HG02943 (cell line): ENCODE results near the gene KLHL40.

Experiments used
- ATAC-seq: cut with Tn5 transposase; IDR thresholded peaks from one replicate; pipeline ENCODE4 v1.9.1; 2021; ENCODE audit warnings: mild to moderate bottlenecking, low read depth, moderate library complexity; ENCODE audit not compliant: unreplicated experiment

Gene KLHL40

GRCh38 chr3:42656680-42657610 is 28.4 kb upstream of the KLHL40 start:
- ATAC-seq: no peak

GRCh38 chr3:42657675-42658074 is 27.7 kb upstream of the KLHL40 start:
- ATAC-seq: no peak

GRCh38 chr3:42658091-42658770 is 27.1 kb upstream of the KLHL40 start:
- ATAC-seq: no peak

GRCh38 chr3:42658771-42659390 is 26.5 kb upstream of the KLHL40 start:
- ATAC-seq: no peak

- ATAC-seq: no peak
Measured at GRCh38 chr3:42659451-42660130, 25.7 kb upstream of the KLHL40 start.

- ATAC-seq: no peak
Measured at GRCh38 chr3:42660131-42660715, 25.1 kb upstream of the KLHL40 start.

GRCh38 chr3:42660898-42661297 is 24.4 kb upstream of the KLHL40 start:
- ATAC-seq: no peak

GRCh38 chr3:42661593-42662022 is 23.7 kb upstream of the KLHL40 start:
- no peak for ATAC-seq

GRCh38 chr3:42662037-42662812 is 23.1 kb upstream of the KLHL40 start:
- ATAC-seq: no peak

GRCh38 chr3:42662813-42663535 is 22.4 kb upstream of the KLHL40 start:
- ATAC-seq: no peak

- no peak for ATAC-seq
Measured at GRCh38 chr3:42663581-42664437, 21.5 kb upstream of the KLHL40 start.

GRCh38 chr3:42664438-42664803 is 20.9 kb upstream of the KLHL40 start:
- ATAC-seq: no peak

- ATAC-seq: no peak
Measured at GRCh38 chr3:42665050-42665878, 20.1 kb upstream of the KLHL40 start.

- no peak for ATAC-seq
Measured at GRCh38 chr3:42666022-42666421, 19.3 kb upstream of the KLHL40 start.

GRCh38 chr3:42666577-42666998 is 18.7 kb upstream of the KLHL40 start:
- no peak for ATAC-seq

- ATAC-seq: no peak
Measured at GRCh38 chr3:42667096-42667522, 18.2 kb upstream of the KLHL40 start.
